ENCODE measurements around the gene COMMD1. TPM values are rescaled to one million over a fixed set of nuclear protein-coding genes. Genes with fewer than 3 reads are reported as not detected.
"Not testable (repeated sequence)": the region's sequence is repeated elsewhere in the genome, so short reads cannot be mapped to it uniquely, and the experiment has no call there.

Gene COMMD1
- 10 to 100 TPM; 27.0 to 59.7 (median 35.6) TPM for total RNA-seq

DNA sequence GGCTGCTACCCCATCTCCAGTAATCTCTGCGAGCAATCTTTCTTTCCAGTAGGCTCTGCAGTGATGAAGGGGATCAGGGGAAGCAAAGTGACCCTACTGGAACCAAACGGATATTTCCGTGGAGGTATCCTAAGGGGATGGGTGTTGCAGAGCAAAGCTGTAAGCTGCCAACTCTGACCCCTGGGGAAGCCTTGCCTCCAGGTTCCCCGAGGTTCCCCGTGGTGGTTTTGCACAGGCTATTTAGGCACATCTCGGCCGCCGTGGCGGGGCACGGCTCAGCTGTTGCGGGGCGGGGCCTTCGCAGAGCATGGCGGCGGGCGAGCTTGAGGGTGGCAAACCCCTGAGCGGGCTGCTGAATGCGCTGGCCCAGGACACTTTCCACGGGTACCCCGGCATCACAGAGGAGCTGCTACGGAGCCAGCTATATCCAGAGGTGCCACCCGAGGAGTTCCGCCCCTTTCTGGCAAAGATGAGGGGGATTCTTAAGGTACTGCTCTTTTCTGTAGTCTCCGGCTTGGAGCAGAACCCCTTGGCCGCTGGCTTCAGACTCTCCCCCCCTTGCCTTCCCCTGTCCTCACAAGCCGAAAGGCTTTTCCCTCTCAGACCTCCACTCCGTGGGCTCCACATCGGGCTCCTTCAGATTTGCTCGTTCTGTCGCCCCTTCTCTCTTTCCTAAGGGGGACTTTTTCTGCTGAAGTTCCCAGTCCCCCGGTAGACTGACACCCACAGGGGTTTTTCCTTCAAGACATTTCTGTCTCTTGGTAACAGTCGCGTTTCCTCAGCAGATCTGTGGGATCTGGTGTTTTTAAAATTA lies at the start of gene COMMD1:
Gene COMMD1, plus strand, starts transcription at position 303 of the 814 bp plus-strand sequence. Its CDS starts 5 bp downstream, at position 308.
- Histone ChIP-seq H3K9me3 (no peaks in the 10 kb centered on the region), H3K27me3 (no peaks in the 10 kb centered on the region), H3K36me3 (no peaks in the 10 kb centered on the region), H3K27ac (peak within 1 kb of the TSS; percentile 27 to 83 (median 81)), H3K4me3 (peak within 1 kb of the TSS; percentile 61 to 92 (median 88)), H3K4me1 (peaks cover 9 to 31% (median 13%) of the 10 kb centered on the region in 4 donors)
- DNase-seq: peak; percentile 87 to 96
- peak; percentile 95 to 99 for ATAC-seq (ENCODE audit: low FRiP score in 2 of 2)
- TF ChIP-seq EP300 (IDR thresholded peaks at IDR 0.05) (no peak), POLR2A (IDR thresholded peaks at IDR 0.05) (peak in 3 of 4 donors; percentile 41 to 82 (median 42)), POLR2AphosphoS5 (IDR thresholded peaks at IDR 0.05) (peak in 1 of 2 donors; percentile 82)
- TF ChIP-seq, protein P1, sequence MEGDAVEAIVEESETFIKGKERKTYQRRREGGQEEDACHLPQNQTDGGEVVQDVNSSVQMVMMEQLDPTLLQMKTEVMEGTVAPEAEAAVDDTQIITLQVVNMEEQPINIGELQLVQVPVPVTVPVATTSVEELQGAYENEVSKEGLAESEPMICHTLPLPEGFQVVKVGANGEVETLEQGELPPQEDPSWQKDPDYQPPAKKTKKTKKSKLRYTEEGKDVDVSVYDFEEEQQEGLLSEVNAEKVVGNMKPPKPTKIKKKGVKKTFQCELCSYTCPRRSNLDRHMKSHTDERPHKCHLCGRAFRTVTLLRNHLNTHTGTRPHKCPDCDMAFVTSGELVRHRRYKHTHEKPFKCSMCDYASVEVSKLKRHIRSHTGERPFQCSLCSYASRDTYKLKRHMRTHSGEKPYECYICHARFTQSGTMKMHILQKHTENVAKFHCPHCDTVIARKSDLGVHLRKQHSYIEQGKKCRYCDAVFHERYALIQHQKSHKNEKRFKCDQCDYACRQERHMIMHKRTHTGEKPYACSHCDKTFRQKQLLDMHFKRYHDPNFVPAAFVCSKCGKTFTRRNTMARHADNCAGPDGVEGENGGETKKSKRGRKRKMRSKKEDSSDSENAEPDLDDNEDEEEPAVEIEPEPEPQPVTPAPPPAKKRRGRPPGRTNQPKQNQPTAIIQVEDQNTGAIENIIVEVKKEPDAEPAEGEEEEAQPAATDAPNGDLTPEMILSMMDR (IDR thresholded peaks at IDR 0.05): no peak
- 1 to 3% methylated on average over 15 of the region's 33 CpGs for WGBS, 2 donors

DNA sequence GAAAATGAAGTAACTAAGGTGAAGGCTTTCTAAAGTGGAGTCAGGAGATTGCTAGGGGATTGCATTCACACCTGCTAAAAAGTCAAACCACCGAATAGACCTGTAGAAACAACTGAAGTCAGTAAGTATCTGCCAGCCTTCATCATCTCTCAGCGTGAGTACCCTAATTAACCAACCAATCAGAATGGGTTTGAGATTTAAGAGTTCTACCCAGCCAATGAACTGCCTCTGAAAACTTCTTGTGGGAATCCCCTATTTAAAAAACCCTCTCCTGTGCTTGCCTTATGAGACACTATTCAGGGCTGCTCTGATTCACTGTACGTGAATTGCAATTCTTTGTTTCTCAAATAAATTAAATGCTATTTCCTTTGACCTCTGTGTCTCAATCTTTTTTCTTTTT lies 48.2 kb upstream of the COMMD1 start:
- Histone ChIP-seq H3K9me3 (no peaks in the 10 kb centered on the region), H3K4me1 (peaks cover 5 to 15% (median 8%) of the 10 kb centered on the region in 4 donors), H3K27ac (no peak overlapping the region), H3K27me3 (no peaks in the 10 kb centered on the region), H3K36me3 (no peaks in the 10 kb centered on the region), H3K4me3 (no peak overlapping the region)
- DNase-seq (no peak), ATAC-seq (ENCODE audit: low FRiP score in 2 of 2) (no peak)
- TF ChIP-seq, protein P1 (IDR thresholded peaks at IDR 0.05): no peak
- TF ChIP-seq EP300 (IDR thresholded peaks at IDR 0.05) (no peak), POLR2AphosphoS5 (IDR thresholded peaks at IDR 0.05) (no peak), POLR2A (IDR thresholded peaks at IDR 0.05) (no peak)
- WGBS, 2 donors: 75 to 79% methylated on average over 3 of the region's 3 CpGs

DNA sequence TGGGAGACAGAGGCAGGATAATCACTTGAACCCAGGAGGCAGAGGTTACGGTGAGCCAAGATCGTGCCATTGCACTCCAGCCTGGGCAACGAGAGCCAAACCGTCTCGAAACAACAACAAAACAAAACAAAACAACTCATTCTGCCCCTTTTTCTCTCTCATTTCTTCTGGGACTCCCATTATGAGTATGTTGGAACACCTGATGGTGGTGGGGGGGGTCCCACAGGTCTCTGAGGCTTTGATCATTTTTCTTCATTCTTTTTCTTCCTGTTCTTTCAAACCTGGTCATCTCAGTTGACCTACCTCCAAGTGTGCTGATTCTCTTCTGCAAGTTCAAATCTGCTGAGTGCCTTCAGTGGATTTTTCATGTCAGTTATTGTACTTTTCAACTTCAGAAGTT lies 43.4 kb upstream of the COMMD1 start:
- H3K9me3 ChIP-seq: no peaks in the 10 kb centered on the region
- ATAC-seq (ENCODE audit: low FRiP score in 2 of 2) (no peak), DNase-seq (no peak)
- no peak overlapping the region for H3K27ac ChIP-seq
- H3K36me3 ChIP-seq: peaks cover 0 to 25% (median 11%) of the 10 kb centered on the region in 4 donors
- 94 to 95% methylated on average over 5 of the region's 5 CpGs for WGBS, 2 donors
- no peaks in the 10 kb centered on the region for H3K27me3 ChIP-seq
- no peak overlapping the region for H3K4me3 ChIP-seq
- TF ChIP-seq, protein P1 (IDR thresholded peaks at IDR 0.05): no peak
- no peak for TF ChIP-seq POLR2A (IDR thresholded peaks at IDR 0.05)
- no peaks in the 10 kb centered on the region for H3K4me1 ChIP-seq

DNA sequence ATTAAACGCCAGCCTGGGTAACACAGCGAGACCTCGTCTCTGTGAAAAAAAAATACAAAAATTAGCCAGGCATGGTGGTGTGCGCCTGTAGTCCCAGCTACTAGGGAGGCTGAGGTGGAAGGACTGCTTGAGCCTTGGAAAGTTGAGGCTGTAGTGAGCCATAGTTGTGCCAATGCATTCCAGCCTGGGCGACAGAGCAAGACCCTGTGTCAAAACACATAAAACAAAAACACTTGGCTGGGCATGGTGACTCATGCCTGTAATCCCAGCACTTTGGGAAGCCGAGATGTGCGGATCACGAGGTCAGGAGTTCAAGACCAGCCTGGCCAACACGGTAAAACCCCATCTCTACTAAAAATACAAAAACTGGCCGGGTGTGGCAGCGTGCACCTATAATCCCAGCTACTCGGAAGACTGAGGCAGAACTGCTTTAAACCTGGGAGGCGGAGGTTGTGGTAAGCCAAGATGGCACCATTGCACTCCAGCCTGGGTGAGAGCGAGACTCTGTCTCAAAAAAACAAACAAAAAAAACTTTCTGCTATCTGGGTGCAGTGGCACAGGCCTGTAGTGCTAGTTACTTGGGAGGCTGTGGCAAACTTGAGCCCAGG lies 38.9 kb upstream of the COMMD1 start:
- H3K36me3 ChIP-seq: peaks cover 28 to 70% (median 49%) of the 10 kb centered on the region in 4 donors
- H3K9me3 ChIP-seq; H3K27me3 ChIP-seq; ATAC-seq (ENCODE audit: low FRiP score in 2 of 2); H3K27ac ChIP-seq; H3K4me1 ChIP-seq; DNase-seq; H3K4me3 ChIP-seq: not testable (repeated sequence)
- 94 to 96% methylated on average over 14 of the region's 14 CpGs for WGBS, 2 donors

DNA sequence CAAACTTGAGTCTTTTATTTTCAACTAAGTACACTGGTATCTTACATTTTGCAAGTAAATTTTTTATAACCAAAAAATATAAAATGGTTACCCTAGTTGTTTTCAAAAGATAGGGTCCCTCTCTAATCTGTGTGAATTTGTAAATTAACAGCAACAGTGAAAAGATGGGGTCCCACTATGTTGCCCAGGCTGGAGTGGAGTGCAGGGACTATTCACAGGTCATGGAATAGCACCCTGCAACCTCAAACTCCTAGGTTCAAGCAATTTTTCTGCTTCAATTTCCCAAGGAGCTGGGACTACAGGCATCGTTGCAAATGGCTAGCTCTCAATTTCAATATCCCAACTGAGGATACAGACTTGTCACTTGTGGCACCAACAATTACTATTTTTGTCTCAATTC lies 29.1 kb upstream of the COMMD1 start:
- WGBS, 2 donors: 96% methylated on average over 1 of the region's 1 CpG
- Histone ChIP-seq H3K9me3 (no peaks in the 10 kb centered on the region), H3K27ac (no peak overlapping the region), H3K4me3 (no peak overlapping the region), H3K36me3 (peaks cover 69 to 99% (median 82%) of the 10 kb centered on the region in 4 donors), H3K4me1 (no peaks in the 10 kb centered on the region), H3K27me3 (no peaks in the 10 kb centered on the region)
- TF ChIP-seq POLR2A (IDR thresholded peaks at IDR 0.05) (no peak), POLR2AphosphoS5 (IDR thresholded peaks at IDR 0.05) (no peak), EP300 (IDR thresholded peaks at IDR 0.05) (no peak)
- TF ChIP-seq, protein P1 (IDR thresholded peaks at IDR 0.05): no peak
- ATAC-seq (ENCODE audit: low FRiP score in 2 of 2): no peak
- DNase-seq: no peak
